Stimulated activated CD4-positive, alpha-beta T cell treated with anti-CD3 and anti-CD28 coated beads, Interleukin-1b, Interleukin-23, amount 100 ng/mL, for 24 hours (primary cell): Measurements from ENCODE around the gene ASXL1.

Experiments
- DNase-seq, 4 experiments: peaks; one replicate each; pipeline ENCODE4 v3.0.0-alpha.2; 2020; ENCODE audit warnings: low read depth in 4 of 4, low spot score in 1 of 4

The ASXL1 gene

DNA sequence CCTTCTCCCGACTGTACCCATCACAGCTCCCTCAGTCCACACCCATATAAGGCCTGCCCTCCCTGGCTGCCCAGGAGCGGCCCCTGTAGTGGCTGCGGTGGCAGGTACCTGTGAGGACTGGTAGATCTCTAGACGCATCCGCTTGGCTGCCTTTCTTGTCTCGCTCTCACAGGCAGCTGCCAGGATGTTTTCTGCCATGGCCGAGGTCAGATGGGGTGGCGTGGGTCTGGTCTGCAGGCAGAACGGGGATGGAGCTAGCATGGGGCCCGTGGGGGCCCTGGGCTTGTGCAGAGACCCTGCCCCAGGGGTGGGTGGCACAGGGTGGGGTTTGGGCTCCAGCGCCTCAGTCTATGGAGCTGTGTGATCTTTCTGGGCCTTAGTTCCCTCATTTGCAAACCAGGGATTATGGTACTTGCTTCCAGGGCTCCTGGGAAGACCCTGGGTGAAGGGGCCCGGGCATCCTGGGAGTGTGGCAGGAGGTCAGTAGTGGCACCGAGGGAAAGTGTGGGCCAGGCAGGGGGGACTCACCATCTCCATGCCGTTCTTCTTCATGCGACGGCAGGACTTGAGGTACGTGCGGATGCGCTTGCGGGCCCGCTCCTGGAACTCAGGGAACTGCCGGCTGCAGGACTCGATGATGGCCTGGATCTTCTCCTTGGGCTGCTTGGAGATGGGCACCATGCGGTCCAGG, 94.8 kb downstream of the ASXL1 start:
- DNase-seq = no peak

DNA sequence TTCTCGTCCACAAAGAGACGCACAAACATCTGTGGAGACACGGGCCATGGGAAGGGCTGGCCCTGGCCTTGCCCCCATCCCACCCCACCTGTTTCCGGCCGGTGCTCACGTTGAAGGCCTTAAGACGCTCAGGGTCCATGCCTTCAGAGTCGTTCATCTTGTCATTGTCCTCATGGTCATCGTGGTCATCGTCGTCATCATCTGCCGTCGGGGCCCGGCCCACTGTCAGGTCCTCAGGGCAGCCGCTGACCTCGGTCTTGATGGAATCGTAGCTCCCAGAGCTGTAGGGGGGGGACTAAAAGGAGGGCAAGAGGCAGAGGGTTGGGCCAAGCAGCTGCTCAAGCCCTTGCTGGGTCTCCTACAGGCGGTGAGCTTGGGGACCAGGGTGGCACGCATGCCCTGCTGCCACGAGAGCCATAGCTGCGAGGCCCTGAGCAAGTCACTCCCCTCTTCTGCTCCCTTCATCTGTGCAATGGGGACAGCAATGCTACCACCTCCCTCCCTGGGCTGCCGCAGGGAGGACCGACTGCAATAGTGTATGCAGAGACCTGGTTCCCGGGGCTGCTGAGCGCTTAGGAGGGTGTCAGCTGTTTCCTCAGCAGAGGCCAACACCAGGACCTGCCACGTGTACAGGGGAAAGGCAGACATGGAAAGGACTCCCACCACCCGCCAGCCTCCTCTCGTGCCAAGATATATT, 95.5 kb downstream of the ASXL1 start:
- no peak for DNase-seq

DNA sequence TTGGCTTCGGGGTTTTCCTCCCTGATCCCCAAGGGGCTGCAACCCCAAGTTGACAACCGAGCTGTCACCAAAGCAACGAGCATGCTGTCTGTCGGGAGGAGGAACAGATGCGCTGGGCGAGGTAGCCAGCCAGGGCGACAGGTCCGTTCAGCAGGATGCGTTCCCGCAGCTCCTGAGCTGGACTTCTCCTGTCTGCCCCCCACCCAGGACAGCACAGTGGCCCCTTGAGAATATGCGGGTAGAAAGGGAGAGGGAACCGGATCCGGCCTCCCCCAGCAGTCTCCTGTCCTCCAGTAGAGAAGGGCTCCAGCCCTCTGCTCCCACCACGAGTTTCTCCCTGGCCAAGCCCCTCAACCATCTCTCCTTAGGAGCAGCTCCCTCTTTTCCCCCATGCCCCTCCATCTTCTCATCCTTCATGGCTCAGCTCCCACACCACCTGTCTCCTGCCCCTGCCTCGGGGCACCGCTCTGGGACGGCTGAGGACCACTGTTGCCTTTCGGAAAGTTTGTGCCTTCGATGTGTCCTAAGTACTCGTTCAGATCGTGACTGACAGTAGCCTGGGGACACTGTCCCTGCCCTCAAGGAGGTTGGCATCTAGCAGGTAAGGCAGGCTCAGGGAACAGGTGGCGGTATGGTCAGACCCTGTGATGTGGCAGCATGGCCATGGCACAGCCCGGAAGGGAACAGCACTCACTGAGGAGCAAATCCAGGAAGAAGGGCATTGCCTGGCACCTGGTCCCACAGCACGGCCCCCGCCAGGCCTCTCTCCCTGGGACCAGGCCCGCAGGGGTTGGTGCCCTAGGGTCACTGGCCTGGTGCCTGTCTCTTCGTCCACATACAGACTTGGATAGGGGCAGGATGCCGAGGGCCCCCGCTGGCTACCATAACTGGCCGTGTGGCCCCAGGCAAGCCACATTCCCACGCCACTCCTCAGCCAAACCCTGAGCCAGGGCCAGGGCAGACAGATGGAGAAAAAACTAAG, 96.3 kb downstream of the ASXL1 start:
- no peak for DNase-seq

DNA sequence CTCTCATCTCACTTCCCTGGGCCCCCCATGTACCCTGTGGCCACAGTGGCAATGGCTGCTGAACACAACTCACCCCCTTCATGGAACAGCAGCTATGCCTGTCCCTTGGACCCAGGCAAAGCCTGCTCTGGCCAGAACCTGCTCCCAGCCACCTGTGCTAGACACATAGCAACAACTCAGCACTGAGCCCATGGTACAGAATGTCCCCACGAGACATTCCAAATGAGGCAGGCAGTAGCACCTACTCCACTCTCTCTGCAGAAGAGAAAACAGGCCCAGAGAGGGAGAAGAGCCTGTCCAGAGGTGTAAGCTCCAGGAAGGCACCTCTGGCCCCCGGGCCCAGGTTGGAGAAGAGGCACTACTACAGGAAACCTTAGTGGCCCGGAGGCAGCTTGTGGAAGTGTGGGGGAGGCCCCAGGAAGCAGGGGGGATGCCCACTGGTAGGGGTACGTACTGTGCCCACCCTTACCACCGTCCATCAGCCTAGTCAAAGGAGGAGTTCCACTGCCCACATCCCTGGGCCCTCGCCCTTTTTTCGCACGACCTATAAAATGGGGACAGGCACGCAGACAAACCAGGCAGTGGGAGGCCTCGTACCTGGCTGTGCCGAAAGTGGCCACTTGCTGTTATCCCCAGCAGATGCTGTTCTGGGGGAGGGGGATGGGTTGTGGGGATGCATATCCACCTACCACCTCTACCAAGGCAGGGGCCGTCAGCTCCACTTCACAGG, 97.2 kb downstream of the ASXL1 start:
- no peak for DNase-seq

GRCh38 chr20:32455901-32456701, 98.0 kb downstream of the ASXL1 start:
- DNase-seq = no peak

- DNase-seq = no peak
These were observed 98.8 kb downstream of the ASXL1 start for GRCh38 chr20:32456869-32457478.

DNA sequence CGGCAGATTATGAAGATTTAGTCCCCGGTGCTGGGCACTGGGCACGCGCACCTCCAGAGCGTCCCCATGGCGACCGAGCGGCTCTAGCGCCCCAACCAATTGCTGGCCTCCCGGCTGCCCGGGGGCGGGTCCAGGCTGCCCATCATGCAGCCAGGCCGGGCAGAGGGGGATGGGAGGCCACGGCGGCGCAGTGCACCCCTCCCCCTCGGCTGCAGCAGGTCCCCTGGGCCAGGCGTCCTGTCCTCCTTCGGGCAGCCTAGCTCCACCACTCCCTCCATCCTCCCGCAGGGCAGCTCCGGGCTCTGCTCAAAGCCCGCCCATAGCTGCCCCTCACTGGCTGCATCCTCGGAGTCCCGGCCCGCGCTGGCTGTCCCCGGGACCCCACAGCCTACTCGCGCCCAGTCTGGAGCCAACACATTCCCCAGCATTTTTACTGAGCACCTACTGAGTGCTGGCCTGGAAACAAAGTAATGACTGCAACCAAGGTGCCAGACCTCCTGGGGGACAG, 99.4 kb downstream of the ASXL1 start:
- no peak for DNase-seq

GRCh38 chr20:32458061-32458836, 100.1 kb downstream of the ASXL1 start:
- DNase-seq = no peak

- DNase-seq = no peak
These were observed 100.7 kb downstream of the ASXL1 start for GRCh38 chr20:32458837-32459220.

DNA sequence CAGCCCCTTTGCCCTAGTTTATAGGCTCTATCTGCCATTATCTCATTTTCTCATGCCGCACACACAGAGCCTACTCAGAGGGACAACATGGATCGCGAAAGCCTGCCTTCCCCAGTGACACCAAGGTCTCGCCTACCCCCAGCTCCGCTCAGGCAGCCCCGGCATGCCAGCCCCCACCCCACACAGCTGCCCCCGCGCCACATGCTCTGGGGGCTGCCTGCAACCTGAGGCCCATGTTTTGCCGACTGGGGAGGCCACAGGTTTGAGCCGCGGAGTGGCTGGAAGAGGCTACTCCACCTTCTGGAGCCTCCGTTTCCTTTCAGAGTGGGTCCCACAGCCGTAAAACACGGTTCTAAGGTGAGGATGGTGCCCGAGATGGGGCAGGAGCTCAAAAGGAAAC, 102.1 kb downstream of the ASXL1 start:
- DNase-seq = no peak

- DNase-seq = no peak
These were observed 102.7 kb downstream of the ASXL1 start for GRCh38 chr20:32460683-32461320.

DNA sequence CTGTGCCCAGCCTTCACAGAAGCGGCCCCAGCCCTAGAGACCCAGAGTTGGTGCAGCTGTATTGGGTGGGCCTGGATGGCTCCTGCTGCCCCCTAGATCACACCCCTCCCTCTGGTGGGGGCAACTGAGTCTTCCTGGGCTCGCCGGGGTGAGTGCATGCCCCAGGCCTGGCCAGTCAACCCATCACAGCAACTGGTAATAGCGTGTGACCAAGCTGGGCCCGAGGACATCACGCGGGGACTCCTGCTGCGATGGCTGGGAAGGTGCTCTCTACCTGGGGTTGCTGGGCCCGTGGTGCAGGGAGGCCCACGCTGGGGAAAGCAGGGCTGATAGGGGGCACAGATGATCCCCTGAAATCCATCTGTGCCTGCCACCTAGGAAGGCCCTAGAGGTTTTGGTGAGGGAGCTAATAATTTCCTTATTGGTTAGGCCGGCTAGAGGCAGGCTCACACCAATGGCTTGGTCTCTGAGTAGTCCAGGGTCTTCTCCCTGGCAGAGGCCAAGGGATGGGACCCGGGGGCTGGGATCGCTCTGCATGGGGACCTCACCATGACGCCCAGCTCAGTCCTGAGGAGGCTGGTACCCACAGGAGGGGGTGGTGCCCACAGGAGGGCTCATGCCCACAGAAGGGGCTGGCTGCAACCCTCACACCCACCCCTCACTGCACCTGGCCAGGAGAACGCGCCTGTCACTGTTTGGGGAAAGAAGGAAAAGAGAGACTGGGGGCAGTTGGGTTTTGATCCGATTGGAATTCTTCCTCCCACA, 103.9 kb downstream of the ASXL1 start:
- DNase-seq = no peak

- no peak for DNase-seq
These were observed 104.9 kb downstream of the ASXL1 start for GRCh38 chr20:32462900-32463641.

DNA sequence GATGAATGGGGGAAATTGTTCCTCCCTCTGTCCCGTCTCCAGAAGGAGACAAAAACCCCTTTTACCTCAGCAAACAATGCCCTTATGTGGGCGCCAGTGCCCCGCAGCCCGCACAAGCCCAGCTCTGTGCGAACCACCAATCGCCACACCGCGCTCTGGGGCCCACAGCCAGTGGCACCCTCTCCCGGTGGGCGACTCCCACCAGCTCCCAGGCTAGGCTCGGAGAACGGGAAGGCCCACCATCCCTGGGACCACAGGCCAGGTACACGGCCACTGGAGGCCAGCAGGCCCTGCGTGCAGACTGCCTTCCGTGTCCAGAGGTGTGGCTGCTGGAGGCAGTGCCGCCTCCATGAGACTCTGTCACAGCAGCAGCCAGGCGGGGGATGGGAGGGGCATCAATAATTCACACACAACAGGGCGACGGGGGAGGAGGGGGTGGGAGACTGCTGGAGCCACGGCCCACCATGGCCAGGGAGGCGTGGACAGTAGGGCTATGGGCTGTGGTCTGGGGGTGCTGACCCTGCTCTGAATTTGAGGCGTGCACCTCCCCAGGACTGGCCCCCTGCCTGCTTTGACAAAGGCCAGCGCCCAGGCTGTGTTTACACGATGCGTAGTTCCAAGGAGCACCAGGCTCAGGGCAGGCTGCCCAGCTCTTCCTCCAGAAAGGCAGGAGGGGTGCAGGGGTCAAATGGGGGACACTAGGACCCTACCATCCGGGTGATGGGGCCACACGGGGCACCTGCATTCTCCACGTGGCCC, 105.7 kb downstream of the ASXL1 start:
- DNase-seq = no peak

- DNase-seq = no peak
These were observed 106.4 kb downstream of the ASXL1 start for GRCh38 chr20:32464401-32465091.
